ENCODE results near the gene OR1A1. TPM values are rescaled to one million over a fixed set of nuclear protein-coding genes. Genes with fewer than 3 reads are reported as not detected.

OR1A1 gene
- total RNA-seq, 1 experiment from 2014 or later = not detected

- ATAC-seq = no peak
- Mint-ChIP-seq H3K27ac (no peak overlapping the region), H3K9me3 (peaks cover 20% of the 10 kb centered on the region), H3K27me3 (ENCODE audit: low read depth) (peaks cover 5% of the 10 kb centered on the region), H3K4me3 (no peak overlapping the region), H3K4me1 (peaks cover 8% of the 10 kb centered on the region), H3K36me3 (peaks cover 6% of the 10 kb centered on the region)
- TF ChIP-seq ZNF138 (CRISPR knock-in tag; conservative IDR thresholded peaks at IDR 0.05) = no peak
- no peak for TF ChIP-seq ZNF416 (CRISPR knock-in tag; IDR thresholded peaks at IDR 0.05)
- no peak for TF ChIP-seq E2F1 (CRISPR knock-in tag; IDR thresholded peaks at IDR 0.05)
- TF ChIP-seq HMGA2 (CRISPR knock-in tag; IDR thresholded peaks at IDR 0.05) = no peak
- TF ChIP-seq GRHL2 (CRISPR knock-in tag; IDR thresholded peaks at IDR 0.05; ENCODE audit: insufficient replicate concordance, severe bottlenecking) = no peak
- no peak for TF ChIP-seq ZNF317 (CRISPR knock-in tag; IDR thresholded peaks at IDR 0.05; ENCODE audit: borderline replicate concordance, low read depth)
- no peak for TF ChIP-seq KAT7 (CRISPR knock-in tag; IDR thresholded peaks at IDR 0.05; ENCODE audit: borderline replicate concordance)
- no peak for TF ChIP-seq IRF1 (CRISPR knock-in tag; IDR thresholded peaks at IDR 0.05)
- TF ChIP-seq ZNF396 (CRISPR knock-in tag; IDR thresholded peaks at IDR 0.05; ENCODE audit: borderline replicate concordance) = no peak
- no peak for TF ChIP-seq NR1H2 (CRISPR knock-in tag; IDR thresholded peaks at IDR 0.05)
- TF ChIP-seq FOXP1 (CRISPR knock-in tag; IDR thresholded peaks at IDR 0.05; ENCODE audit: borderline replicate concordance) = no peak
- TF ChIP-seq GABPB1 (CRISPR knock-in tag; IDR thresholded peaks at IDR 0.05) = no peak
- no peak for TF ChIP-seq FOXP4 (CRISPR knock-in tag; IDR thresholded peaks at IDR 0.05)
- TF ChIP-seq JUN (CRISPR knock-in tag; IDR thresholded peaks at IDR 0.05) = no peak
- TF ChIP-seq ELF4 (CRISPR knock-in tag; IDR thresholded peaks at IDR 0.05; ENCODE audit: low read depth) = no peak
- TF ChIP-seq E2F5 (CRISPR knock-in tag; IDR thresholded peaks at IDR 0.05) = no peak
- CTCF ChIA-PET = no interaction called here
- POLR2A ChIA-PET = no interaction called here
- DNase-seq (ENCODE audit: low spot score) = no peak
Measured at GRCh38 chr17:3260600-3260999, 53.1 kb downstream of the OR1A1 start.

Other genes starting within 250 kb of the OR1A1 start
- not detected in 3 replicates for gene OR1D5, start 144.1 kb upstream of the OR1A1 start, total RNA-seq (2021)
- not detected in 3 replicates for gene OR1D2, start 103.2 kb upstream of the OR1A1 start, total RNA-seq (2021)
- not detected in 3 replicates for gene OR1G1, start 80.1 kb upstream of the OR1A1 start, total RNA-seq (2021)
- gene OR1A2, start 10.1 kb upstream of the OR1A1 start, total RNA-seq (2021) = not detected in 3 replicates
- gene OR3A1, start 90.7 kb downstream of the OR1A1 start, total RNA-seq (2021) = not detected in 3 replicates
- gene OR3A2, start 178.6 kb downstream of the OR1A1 start, total RNA-seq (2021) = not detected in 3 replicates
- not detected in 3 replicates for gene OR1E1, start 190.7 kb downstream of the OR1A1 start, total RNA-seq (2021)
- not detected in 3 replicates for gene OR3A3, start 203.7 kb downstream of the OR1A1 start, total RNA-seq (2021)
- not detected in 3 replicates for gene OR1E2, start 226.2 kb downstream of the OR1A1 start, total RNA-seq (2021)

All from WTC11 (cell line).